ENCODE measurements around the gene SUPT4H1.

SUPT4H1 gene

GRCh38 chr17:58380207-58381123, 28.5 kb upstream of the SUPT4H1 start:
- no peak for DNase-seq (ENCODE audit: low spot score)

DNA sequence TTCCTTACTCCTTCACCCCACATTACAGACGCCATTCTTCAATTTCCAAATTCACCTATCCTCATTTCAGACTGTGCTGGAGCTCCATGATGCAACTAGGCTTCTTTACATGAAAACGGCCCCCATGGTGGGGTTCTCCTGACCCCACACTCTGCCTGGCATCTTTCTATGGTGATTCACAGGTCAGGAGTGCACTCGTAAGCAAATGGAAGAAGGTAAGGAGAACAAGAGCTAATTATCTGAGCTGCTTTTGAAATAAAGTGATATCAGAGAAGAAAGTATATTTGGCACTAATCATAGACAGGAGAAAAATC, 27.5 kb upstream of the SUPT4H1 start:
- DNase-seq (ENCODE audit: low spot score): no peak

DNA sequence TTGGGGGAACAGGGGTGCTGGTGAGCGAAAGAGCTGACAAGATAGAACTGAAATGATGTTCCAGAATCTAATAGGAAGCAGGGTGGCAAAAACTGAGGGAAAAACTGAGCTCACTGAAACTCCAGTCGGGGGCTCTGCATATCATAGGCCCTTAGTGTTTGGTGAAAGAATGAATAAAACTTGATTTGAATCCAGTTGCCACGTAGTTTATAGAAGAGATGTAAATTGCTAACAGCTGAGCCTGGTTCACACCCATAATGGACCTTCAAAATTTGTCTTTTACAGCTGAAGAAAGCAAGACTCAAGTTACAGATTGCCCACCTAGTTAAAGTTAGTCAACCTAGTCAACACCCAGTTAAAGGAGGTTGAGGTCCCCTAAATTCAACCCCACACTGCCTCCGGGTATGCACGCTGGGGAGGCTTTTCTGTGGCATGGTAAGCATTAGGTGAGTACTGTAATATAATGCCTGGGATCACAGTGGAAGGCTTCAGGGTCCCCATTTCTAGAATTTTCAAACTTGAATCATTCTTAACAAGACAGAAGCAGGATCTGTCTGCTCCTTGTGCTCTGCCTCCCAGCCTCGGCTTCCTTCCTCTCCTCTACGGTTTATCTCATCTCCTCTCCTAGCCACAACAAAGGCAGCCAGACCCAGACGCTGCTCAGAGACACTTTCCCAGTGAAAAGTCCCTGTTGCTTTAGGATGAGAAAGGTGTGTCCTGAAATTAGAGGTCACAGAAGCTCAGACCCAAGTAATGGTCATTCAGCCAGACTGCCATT, 26.9 kb upstream of the SUPT4H1 start:
- no peak for DNase-seq (ENCODE audit: low spot score)

GRCh38 chr17:58377661-58378060, 25.7 kb upstream of the SUPT4H1 start:
- no peak for DNase-seq (ENCODE audit: low spot score)

GRCh38 chr17:58377093-58377601, 25.1 kb upstream of the SUPT4H1 start:
- DNase-seq (ENCODE audit: low spot score): no peak

DNA sequence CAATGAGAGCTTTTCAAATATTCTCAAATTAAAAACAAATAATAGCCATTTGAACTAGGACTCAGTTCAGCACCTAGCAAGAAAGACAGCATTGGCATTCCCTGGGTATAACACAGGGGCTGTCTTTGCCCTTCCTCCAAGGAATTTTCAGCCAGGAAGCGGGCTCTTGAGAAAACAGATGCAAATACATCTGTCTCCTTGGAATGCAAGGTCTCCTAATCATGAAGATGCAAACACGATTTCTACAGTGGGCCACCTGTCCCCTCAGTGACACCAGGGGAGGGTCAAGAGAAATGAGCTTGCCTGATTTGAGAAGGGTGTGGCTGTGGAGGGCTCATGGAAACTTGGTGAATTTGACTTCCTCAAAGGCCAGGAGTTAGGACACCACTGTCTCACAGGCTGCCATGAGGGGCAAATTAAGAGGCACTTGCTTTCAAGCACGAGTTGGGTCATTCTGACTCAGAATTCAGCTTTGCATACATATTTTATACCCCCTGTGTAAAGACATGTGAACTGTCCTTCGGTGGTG, 24.5 kb upstream of the SUPT4H1 start:
- no peak for DNase-seq (ENCODE audit: low spot score)

DNA sequence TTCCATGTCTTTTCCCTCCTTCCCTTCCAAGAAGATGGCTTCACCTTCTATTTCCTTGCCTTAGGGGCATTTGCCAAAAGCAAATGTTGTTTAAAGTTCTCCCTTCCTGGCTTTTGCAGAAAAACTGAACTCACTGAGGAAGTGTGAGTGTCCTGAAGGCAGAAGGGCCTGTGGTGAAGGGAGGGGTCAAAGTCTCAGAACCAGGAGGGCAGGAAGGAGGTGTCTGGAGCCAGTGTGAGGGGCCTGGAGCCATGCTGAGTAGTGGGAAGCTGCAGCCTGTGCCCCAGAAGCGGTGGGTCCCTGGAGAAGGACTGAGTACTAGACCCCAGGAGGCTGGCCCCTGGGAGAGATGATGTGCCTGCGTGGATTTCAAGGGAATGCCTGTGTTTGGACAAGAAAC, 23.8 kb upstream of the SUPT4H1 start:
- DNase-seq (ENCODE audit: low spot score): no peak

DNA sequence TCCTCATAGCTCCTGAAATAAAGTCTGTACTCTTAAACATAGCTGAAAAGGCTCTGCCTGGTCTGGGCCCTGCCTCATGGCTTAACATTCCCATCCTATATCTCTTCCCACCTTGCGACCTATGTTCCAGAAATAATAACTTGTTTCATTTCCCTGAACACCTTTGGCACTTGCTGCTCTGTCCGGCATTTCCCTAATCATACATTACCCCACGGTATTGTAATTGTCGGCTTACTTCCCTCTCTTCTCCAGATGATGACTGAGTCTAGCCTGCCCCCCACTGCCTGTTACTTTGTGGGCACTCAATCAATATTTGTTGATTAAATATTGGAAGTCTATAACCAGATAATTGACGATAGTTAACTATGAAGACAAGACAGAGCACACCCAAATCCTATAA, 23.3 kb upstream of the SUPT4H1 start:
- no peak for DNase-seq (ENCODE audit: low spot score)

GRCh38 chr17:58373923-58374322, 21.9 kb upstream of the SUPT4H1 start:
- DNase-seq (ENCODE audit: low spot score): no peak

DNA sequence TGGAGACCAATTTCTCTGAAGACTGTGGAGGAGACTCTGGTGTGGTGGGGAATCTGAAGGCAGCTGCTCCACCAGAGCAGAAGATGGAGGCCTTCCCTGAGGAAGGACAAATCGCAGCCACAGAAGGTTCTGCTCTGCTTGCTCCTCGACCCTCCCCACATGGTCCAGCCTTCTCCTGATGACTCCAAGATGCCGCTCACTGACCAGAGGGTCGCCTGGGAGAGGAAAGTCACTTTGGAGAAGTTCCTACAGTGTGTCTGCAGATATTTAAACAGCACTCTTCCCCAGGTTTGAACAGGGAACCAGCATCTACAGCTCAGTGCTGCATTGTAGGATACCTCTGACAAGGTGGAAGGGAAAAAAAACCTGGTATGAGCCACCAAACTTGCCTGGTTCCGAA, 21.0 kb upstream of the SUPT4H1 start:
- no peak for DNase-seq (ENCODE audit: low spot score)

DNA sequence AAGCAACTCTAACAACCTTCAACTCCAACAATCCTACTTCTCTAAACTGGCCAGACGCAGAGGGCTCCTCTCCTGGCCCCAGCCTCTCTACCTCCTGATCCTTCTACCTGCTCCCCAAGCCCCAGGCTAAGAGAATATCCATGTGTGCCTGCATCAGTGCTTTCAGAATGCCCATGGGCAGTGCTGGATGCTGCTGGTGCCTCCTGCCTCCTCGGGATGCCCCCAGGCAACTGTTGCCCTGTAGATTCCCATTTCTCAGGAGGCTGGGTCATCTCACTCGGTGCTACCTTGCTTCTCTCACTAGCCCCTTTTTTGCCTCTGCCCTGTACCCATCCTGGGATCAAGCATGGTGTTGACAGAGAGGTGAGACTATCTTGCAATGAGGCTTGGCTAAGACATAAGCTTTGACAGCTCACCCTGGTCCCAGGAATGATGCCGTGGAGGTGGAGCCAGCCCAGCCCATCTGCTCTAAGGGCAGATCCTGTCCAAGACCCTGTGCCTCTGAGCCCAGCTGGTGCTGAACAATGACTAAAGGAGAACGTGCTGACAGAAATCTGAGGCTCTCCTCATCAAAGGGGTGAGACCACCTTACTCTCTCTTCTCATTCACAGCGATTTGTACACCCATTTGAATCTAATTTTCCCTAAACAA, 19.4 kb upstream of the SUPT4H1 start:
- no peak for DNase-seq (ENCODE audit: low spot score)

GRCh38 chr17:58370716-58371115, 18.7 kb upstream of the SUPT4H1 start:
- no peak for DNase-seq (ENCODE audit: low spot score)

DNA sequence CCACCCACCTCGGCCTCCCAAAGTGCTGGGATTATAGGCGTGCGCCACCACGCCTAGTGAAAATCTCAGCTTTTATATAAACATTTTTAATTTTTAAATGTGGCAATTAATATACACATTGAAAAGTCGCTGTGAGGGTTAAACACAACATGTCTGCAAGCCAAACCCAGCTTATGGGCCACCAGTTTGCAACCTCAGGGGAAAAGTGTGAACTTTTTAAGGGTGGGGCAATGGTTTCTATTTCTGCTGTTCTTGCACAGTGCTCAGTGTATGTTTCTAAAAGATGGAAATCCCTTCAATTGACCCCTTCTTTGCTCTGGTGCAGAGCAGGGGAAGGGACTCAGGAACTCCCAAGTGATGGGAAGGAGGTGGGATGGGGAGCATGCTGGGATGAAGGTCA, 18.3 kb upstream of the SUPT4H1 start:
- DNase-seq (ENCODE audit: low spot score): no peak

- no peak for DNase-seq (ENCODE audit: low spot score)
These were observed 17.4 kb upstream of the SUPT4H1 start for GRCh38 chr17:58369214-58370031.

GRCh38 chr17:58368860-58369213, 16.8 kb upstream of the SUPT4H1 start:
- DNase-seq (ENCODE audit: low spot score): no peak

DNA sequence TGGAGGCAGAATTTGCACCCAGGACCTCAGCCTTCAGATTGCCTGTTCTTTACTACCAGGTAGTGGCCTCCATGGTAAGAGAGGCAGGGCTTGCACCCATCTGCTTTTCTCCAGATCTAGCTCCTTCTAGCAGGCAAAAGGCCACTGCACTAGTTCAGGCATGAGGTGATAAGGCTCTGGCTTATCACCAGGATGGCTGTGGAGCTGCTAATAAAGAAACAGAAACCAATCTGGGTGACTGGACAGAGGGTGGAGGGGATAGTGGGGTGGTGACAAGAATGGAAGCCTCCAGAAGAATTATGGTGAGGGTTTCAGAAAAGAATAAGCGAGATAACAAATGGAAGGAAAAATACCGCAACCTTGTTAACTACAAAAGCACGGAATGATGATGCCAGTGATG, 15.5 kb upstream of the SUPT4H1 start:
- DNase-seq (ENCODE audit: low spot score): no peak

DNA sequence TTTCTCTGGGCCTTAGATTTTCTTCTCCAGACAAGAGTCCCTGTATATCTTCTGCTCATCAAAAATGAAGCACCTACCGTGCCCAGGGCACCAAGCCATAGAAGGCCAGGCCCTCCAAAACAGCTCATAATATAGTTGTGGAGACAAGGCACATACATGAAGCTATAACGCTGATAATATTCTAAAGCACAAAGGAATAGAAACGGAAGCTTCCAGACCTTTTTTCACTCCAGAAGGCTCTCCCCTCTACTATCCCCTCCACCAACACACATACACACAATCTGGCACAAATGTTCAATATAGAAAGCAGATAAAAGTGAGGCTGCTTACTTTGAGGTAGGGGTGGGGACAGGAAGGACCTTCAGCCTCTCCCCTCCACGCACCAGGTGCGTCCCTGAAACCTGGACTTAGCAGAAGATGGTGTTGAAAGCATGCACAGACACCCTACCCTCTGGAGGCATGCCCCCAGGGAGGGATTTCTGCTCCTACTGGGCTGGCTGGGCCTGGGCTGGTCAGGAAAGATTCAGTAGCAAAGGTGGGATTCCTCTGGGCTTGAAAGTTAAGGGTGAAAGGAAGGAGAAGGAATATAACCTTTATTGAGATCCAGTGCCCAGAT, 14.1 kb upstream of the SUPT4H1 start:
- no peak for DNase-seq (ENCODE audit: low spot score)

DNA sequence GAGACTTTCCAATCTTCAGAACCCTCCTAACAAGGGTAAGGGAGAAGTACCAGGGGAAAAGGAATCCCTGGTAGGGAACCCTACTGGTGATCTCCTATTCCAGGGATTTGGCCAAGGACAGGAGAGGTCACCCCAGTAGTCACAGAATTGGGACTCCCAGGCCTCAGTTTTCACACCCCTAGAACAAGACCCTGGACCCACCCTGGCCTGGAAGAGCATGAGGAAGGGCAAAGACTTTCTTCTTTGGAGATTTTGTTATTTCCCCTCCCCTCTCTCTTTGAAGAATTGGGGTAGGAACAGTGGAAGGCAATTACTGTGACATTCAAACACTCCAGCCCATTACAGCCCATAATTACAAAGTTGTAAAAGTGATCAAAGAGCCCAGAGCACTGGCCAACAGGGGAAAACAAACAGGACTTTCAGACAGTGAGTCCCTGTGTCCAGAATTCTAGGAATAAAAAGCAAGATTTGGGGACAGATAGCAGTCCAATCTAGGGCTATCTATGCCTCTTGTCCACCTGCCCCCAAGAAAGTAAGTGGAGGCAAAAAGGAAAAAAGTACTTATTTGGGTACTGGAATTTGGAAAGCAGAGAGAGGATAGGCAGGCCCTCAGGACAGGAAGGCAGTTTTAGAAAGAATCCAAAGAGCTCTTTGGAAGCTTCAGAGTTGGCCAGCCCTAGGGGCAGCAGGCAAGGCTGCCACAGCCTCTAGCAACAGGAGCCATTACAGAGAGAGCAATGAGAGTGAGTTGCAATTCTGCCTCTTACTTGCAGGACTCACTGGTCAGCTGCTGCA, 13.4 kb upstream of the SUPT4H1 start:
- DNase-seq (ENCODE audit: low spot score): no peak

DNA sequence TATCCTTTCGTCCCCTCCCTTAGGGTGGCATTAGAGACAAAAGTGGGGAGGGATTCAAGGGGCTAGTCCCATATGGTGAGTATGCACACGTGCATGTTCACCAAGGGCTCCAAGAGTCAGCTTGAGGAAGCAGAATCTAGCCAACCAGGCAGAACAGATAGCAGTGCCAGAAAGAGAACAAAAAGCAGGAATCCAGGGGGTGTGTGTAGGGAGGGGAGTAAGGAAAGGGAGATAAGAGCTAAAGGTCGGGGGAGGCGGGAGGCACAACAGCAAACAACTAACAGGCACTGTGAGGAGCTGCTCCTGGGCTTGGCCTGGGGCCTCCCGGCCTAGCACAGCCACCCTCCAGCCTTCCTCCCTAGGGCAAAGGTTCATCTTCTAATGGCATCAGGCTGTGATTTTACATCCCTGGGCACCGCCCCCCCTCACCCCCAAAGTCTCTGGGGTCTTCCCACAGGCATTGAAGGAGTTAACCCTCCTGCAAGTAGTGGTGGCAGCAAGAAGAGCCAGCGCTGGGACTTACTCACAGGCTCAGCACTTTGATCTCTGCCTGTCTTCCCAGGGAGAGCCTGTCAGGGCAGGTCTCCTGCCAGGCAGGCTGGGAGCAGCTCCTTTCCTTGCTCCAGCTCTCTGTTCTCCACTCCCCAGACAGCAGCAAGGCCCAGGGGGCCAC, 12.4 kb upstream of the SUPT4H1 start:
- no peak for DNase-seq (ENCODE audit: low spot score)

Data from GM03348 (cell line).